Adipocyte (in vitro differentiated cells): ENCODE data around the gene ESRP2.

Source experiments
- DNase-seq: peaks from one replicate; pipeline ENCODE4 v3.0.0-alpha.2; 2015; ENCODE audit warnings: low read depth
- H3K27me3 ChIP-seq: replicated peaks from 2 replicates; pipeline ENCODE4 v1.7.0; 2013; ENCODE audit warnings: mild to moderate bottlenecking, low read length, moderate library complexity; ENCODE audit not compliant: control insufficient read depth, insufficient read depth
- H3K36me3 ChIP-seq: 2 replicates; pipeline ENCODE4 v1.7.0; 2013; ENCODE audit warnings: low read length, mild to moderate bottlenecking, moderate library complexity; ENCODE audit not compliant: control insufficient read depth, insufficient read depth, severe bottlenecking
- H3K4me1 ChIP-seq: 2 replicates; pipeline ENCODE4 v1.7.0; 2013; ENCODE audit warnings: mild to moderate bottlenecking, low read length, moderate library complexity; ENCODE audit not compliant: control insufficient read depth, insufficient read depth
- H3K4me3 ChIP-seq: 2 replicates; pipeline ENCODE4 v1.7.0; 2013; ENCODE audit warnings: mild to moderate bottlenecking, low read length, moderate library complexity
- H3K9ac ChIP-seq: 2 replicates; pipeline ENCODE4 v1.7.0; 2013; ENCODE audit warnings: mild to moderate bottlenecking, low read length, moderate library complexity
- H3K9me3 ChIP-seq: 2 replicates; pipeline ENCODE4 v1.7.0; 2013; ENCODE audit warnings: mild to moderate bottlenecking, low read length, moderate library complexity; ENCODE audit not compliant: control insufficient read depth

Gene ESRP2

GRCh38 chr16:68235108-68235886, 630 bp downstream of the ESRP2 start:
- no peak for DNase-seq
- no peak overlapping the region for H3K4me3 ChIP-seq

GRCh38 chr16:68234188-68235107, 1.5 kb downstream of the ESRP2 start:
- no peaks in the 10 kb centered on the region for H3K9me3 ChIP-seq
- H3K9ac ChIP-seq, result no peak overlapping the region
- H3K36me3 ChIP-seq, result no peaks in the 10 kb centered on the region
- peaks cover 25% of the 10 kb centered on the region for H3K4me1 ChIP-seq
- no peak for DNase-seq
- no peak overlapping the region for H3K4me3 ChIP-seq
- peaks cover 4% of the 10 kb centered on the region for H3K27me3 ChIP-seq

More at GRCh38 chr16:68235108-68235886, 630 bp downstream of the ESRP2 start:
- H3K4me1 ChIP-seq, result peaks cover 25% of the 10 kb centered on the region
- H3K9me3 ChIP-seq, result no peaks in the 10 kb centered on the region
- no peak overlapping the region for H3K9ac ChIP-seq
- no peaks in the 10 kb centered on the region for H3K36me3 ChIP-seq
- peaks cover 4% of the 10 kb centered on the region for H3K27me3 ChIP-seq

GRCh38 chr16:68233835-68234187, 2.1 kb downstream of the ESRP2 start:
- H3K4me1 ChIP-seq, result peaks cover 30% of the 10 kb centered on the region
- no peak overlapping the region for H3K4me3 ChIP-seq
- H3K9ac ChIP-seq, result no peak overlapping the region
- H3K27me3 ChIP-seq, result peaks cover 4% of the 10 kb centered on the region
- no peaks in the 10 kb centered on the region for H3K9me3 ChIP-seq
- no peak for DNase-seq
- H3K36me3 ChIP-seq, result no peaks in the 10 kb centered on the region

GRCh38 chr16:68233085-68233834, 2.7 kb downstream of the ESRP2 start:
- no peak for DNase-seq
- Histone ChIP-seq H3K9ac (no peak overlapping the region), H3K27me3 (peaks cover 4% of the 10 kb centered on the region), H3K9me3 (no peaks in the 10 kb centered on the region), H3K36me3 (no peaks in the 10 kb centered on the region), H3K4me1 (peaks cover 35% of the 10 kb centered on the region), H3K4me3 (no peak overlapping the region)

GRCh38 chr16:68232335-68232734, 3.6 kb downstream of the ESRP2 start:
- DNase-seq, result no peak
- Histone ChIP-seq H3K36me3 (no peaks in the 10 kb centered on the region), H3K4me1 (peaks cover 32% of the 10 kb centered on the region), H3K9ac (no peak overlapping the region), H3K27me3 (peaks cover 4% of the 10 kb centered on the region), H3K9me3 (no peaks in the 10 kb centered on the region), H3K4me3 (no peak overlapping the region)

GRCh38 chr16:68231384-68232136, 4.4 kb downstream of the ESRP2 start:
- Histone ChIP-seq H3K9me3 (no peaks in the 10 kb centered on the region), H3K4me1 (peaks cover 30% of the 10 kb centered on the region), H3K4me3 (no peak overlapping the region), H3K27me3 (peaks cover 4% of the 10 kb centered on the region), H3K9ac (no peak overlapping the region), H3K36me3 (no peaks in the 10 kb centered on the region)
- DNase-seq, result no peak

- no peak overlapping the region for H3K4me3 ChIP-seq
- DNase-seq, result no peak
- no peaks in the 10 kb centered on the region for H3K27me3 ChIP-seq
- H3K4me1 ChIP-seq, result peaks cover 25% of the 10 kb centered on the region
- no peaks in the 10 kb centered on the region for H3K9me3 ChIP-seq
- H3K9ac ChIP-seq, result no peak overlapping the region
- H3K36me3 ChIP-seq, result no peaks in the 10 kb centered on the region
Observed at GRCh38 chr16:68230956-68231355, 5.0 kb downstream of the ESRP2 start.

DNA sequence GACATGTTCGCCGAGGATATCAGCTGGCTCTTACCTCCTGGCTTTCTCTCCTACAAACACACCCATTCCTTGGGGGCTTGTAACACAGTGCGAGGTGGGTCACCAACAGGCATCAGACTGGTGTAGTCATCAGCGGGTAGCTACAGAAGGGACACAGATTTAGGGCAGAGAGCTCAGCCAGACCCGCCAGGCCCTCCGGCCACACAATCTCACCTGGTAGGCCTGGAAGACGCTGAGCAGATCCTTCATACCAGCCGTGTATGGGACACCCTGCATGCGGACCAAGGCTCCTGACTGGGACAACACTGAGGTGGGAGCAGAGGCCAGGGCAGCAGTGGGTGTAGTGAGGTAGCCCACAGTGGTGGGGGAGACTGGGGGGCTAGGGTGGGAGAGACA, 5.8 kb downstream of the ESRP2 start:
- Histone ChIP-seq H3K4me3 (no peak overlapping the region), H3K27me3 (no peaks in the 10 kb centered on the region), H3K9ac (no peak overlapping the region), H3K4me1 (peaks cover 25% of the 10 kb centered on the region), H3K36me3 (no peaks in the 10 kb centered on the region), H3K9me3 (no peaks in the 10 kb centered on the region)
- DNase-seq, result no peak

DNA sequence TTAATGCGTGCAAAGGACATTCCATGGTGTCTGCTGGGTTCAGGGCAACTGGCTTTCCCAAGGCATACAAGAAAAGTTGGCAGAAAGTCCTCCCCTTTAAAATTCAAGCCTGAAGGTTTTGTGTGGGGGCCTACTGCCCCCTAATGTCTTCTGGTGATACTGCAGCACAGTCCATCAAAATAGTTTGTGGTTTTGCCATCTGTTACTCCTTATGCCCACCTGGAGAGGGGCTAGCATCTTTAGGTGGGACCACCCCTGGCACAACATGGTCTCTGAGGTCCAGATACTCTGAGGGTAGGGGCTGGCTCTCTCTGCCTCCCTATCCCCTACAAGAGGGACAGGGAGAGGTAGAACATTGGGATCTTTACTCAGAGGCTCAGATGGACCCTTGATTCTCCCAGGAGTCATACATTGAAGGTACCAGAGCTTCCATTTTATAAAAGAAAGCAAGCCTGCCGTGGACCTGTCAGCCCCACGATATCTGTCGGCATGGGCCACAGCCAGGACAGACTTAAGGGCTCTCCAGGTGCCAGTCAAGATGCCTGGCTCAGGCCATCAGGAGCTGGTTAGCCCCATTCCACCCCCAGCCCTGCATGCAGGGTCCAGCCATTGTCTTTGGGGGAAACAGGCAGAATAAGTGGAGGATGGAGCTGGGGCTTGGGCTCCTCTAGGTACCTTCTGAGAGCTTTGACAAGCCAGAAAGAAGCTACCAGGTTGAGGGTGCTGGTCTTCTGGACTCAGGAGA, 6.3 kb downstream of the ESRP2 start:
- Histone ChIP-seq H3K27me3 (no peaks in the 10 kb centered on the region), H3K4me1 (peaks cover 23% of the 10 kb centered on the region), H3K9ac (no peak overlapping the region), H3K4me3 (no peak overlapping the region), H3K36me3 (no peaks in the 10 kb centered on the region), H3K9me3 (no peaks in the 10 kb centered on the region)
- peak; percentile 92 for DNase-seq

GRCh38 chr16:68228652-68229051, 7.3 kb downstream of the ESRP2 start:
- no peak for DNase-seq
- Histone ChIP-seq H3K36me3 (no peaks in the 10 kb centered on the region), H3K9me3 (no peaks in the 10 kb centered on the region), H3K4me1 (peaks cover 15% of the 10 kb centered on the region), H3K27me3 (no peaks in the 10 kb centered on the region), H3K4me3 (no peak overlapping the region), H3K9ac (no peak overlapping the region)
